PC-9 (cell line): ENCODE data around the gene LIN7A. TPM values are rescaled to one million over a fixed set of nuclear protein-coding genes. Genes with fewer than 3 reads are reported as not detected.

ENCODE experiments used
- BruUV-seq: library from RNA; stranded (reverse); fragments of 400-500 nt; replicated peaks from 2 replicates; lab custom pipeline; 2021; lab: Mats Ljungman, UMichigan
- CTCF ChIA-PET: fragments of 300-600 bp; sonication (Branson Sonifier 250); formaldehyde crosslinking; loops from one replicate; lab custom pipeline; 2022; ENCODE audit warnings: antibody characterized with exemption; lab: Charles Lee
- POLR2A ChIA-PET: fragments of 300-600 bp; sonication (Branson Sonifier 250); formaldehyde crosslinking; loops from one replicate; lab custom pipeline; 2022; ENCODE audit warnings: antibody characterized with exemption; ENCODE audit not compliant: unreplicated experiment; lab: Charles Lee
- DNase-seq, 2 experiments: peaks; one replicate each; pipeline versions ENCODE4 v3.0.0 to v3.0.0-alpha.2; 2015 to 2022; ENCODE audit warnings: mixed read lengths in 1 of 2
- H2AFZ ChIP-seq: fragments of 200-600 bp; sonication (generic); 2 replicates; pipeline ENCODE4 v1.8.1; 2017; ENCODE audit warnings: antibody characterized with exemption
- H3F3A ChIP-seq: fragments of 200-600 bp; sonication (generic); 2 replicates; pipeline ENCODE4 v1.8.1; 2017; ENCODE audit warnings: antibody characterized with exemption, mild to moderate bottlenecking, low read depth; ENCODE audit not compliant: insufficient read depth
- H3K27ac ChIP-seq: fragments of 200-600 bp; sonication (generic); 2 replicates; pipeline ENCODE4 v1.6.1; 2016; ENCODE audit warnings: mixed run types
- H3K27me3 ChIP-seq: fragments of 200-600 bp; sonication (generic); 2 replicates; pipeline ENCODE4 v1.6.1; 2016; ENCODE audit warnings: low read depth, mixed run types; ENCODE audit not compliant: insufficient read depth
- H3K36me3 ChIP-seq: fragments of 200-600 bp; sonication (generic); 2 replicates; pipeline ENCODE4 v1.6.1; 2016; ENCODE audit warnings: low read depth, mixed run types
- H3K4me1 ChIP-seq: fragments of 200-600 bp; sonication (generic); replicated peaks from 2 replicates; pipeline ENCODE4 v1.6.1; 2016; ENCODE audit warnings: mixed run types; ENCODE audit not compliant: insufficient read depth
- H3K4me2 ChIP-seq: fragments of 200-600 bp; sonication (generic); 2 replicates; pipeline ENCODE4 v1.6.1; 2017; ENCODE audit warnings: mixed run types
- H3K4me3 ChIP-seq: fragments of 200-600 bp; sonication (generic); 2 replicates; pipeline ENCODE4 v1.6.1; 2016; ENCODE audit warnings: mixed run types
- H3K79me2 ChIP-seq: fragments of 200-600 bp; sonication (generic); 2 replicates; pipeline ENCODE4 v1.6.1; 2017; ENCODE audit warnings: low read depth, mixed run types
- H3K9me2 ChIP-seq: fragments of 200-600 bp; sonication (generic); 2 replicates; pipeline ENCODE4 v1.8.1; 2017; ENCODE audit warnings: mild to moderate bottlenecking; ENCODE audit not compliant: insufficient read depth
- H3K9me3 ChIP-seq: fragments of 200-600 bp; sonication (generic); 2 replicates; pipeline ENCODE4 v1.8.1; 2016; ENCODE audit warnings: low read depth; ENCODE audit not compliant: insufficient read depth
- H4K20me1 ChIP-seq: fragments of 200-600 bp; sonication (generic); 2 replicates; pipeline ENCODE4 v1.8.1; 2017; ENCODE audit not compliant: insufficient read depth
- CTCF ChIP-seq: fragments of 200-600 bp; sonication (generic); conservative IDR thresholded peaks from 2 replicates; pipeline ENCODE4 v1.6.1; 2017; ENCODE audit warnings: mixed run types, antibody characterized with exemption, mild to moderate bottlenecking, moderate library complexity
- EZH2 ChIP-seq: fragments of 200-600 bp; sonication (generic); IDR thresholded peaks from 2 replicates; pipeline ENCODE4 v1.8.0; 2017; ENCODE audit warnings: antibody characterized with exemption, low read depth
- intact Hi-C: fragments of 100-400 bp; cut with micrococcal nuclease; formaldehyde crosslinking; loops from one replicate; pipeline ENCODE4 v1.10.0; 2022; ENCODE audit not compliant: unreplicated experiment
- total RNA-seq: library from RNA; stranded (reverse); gene quantifications from 2 replicates; pipeline ENCODE4 v1.2.3, GENCODE V29; 2021

Gene LIN7A
- total RNA-seq, 1 experiment from 2014 or later, result not detected

- Histone ChIP-seq H3K79me2 (no peaks in the 10 kb centered on the region), H4K20me1 (no peaks in the 10 kb centered on the region), H3K4me1 (no peaks in the 10 kb centered on the region), H3K4me3 (no peak overlapping the region), H3K27me3 (no peaks in the 10 kb centered on the region), H3K9me3 (no peaks in the 10 kb centered on the region), H3K4me2 (no peak overlapping the region), H3K27ac (no peak overlapping the region), H2AFZ (no peak overlapping the region), H3F3A (no peaks in the 10 kb centered on the region), H3K36me3 (no peaks in the 10 kb centered on the region), H3K9me2 (no peaks in the 10 kb centered on the region; the same call in 1 of the 2 replicates)
- no peak for TF ChIP-seq CTCF
- no peak for TF ChIP-seq EZH2
- DNase-seq, result no peak
- BruUV-seq, result no TSS peak
- intact Hi-C loops, result no loop called here
- POLR2A ChIA-PET, result interaction anchor here (0.7 kb wide), 1 partner anchor 1152 kb away, joined by 4 read pairs; no protein-coding TSS in a partner anchor
- CTCF ChIA-PET, result no interaction called here
Measured at GRCh38 chr12:80901661-80902060, 36.1 kb downstream of the LIN7A start.

GRCh38 chr12:80895240-80895639, 42.5 kb downstream of the LIN7A start:
- H3K9me2 ChIP-seq, result no peaks in the 10 kb centered on the region; the same call in 1 of the 2 replicates
- no peaks in the 10 kb centered on the region for H3K27me3 ChIP-seq
- H3K4me3 ChIP-seq, result no peak overlapping the region
- POLR2A ChIA-PET, result no interaction called here
- no peak overlapping the region for H2AFZ ChIP-seq
- H4K20me1 ChIP-seq, result no peaks in the 10 kb centered on the region
- H3K4me2 ChIP-seq, result no peak overlapping the region
- intact Hi-C loops, result no loop called here
- H3F3A ChIP-seq, result no peaks in the 10 kb centered on the region
- CTCF ChIA-PET, result no interaction called here
- TF ChIP-seq EZH2 (no peak), CTCF (no peak)
- H3K36me3 ChIP-seq, result no peaks in the 10 kb centered on the region
- no TSS peak for BruUV-seq
- no peaks in the 10 kb centered on the region for H3K9me3 ChIP-seq
- H3K27ac ChIP-seq, result no peak overlapping the region
- no peaks in the 10 kb centered on the region for H3K4me1 ChIP-seq
- no peaks in the 10 kb centered on the region for H3K79me2 ChIP-seq
- no peak for DNase-seq

- CTCF ChIA-PET, result no interaction called here
- DNase-seq, result no peak
- Histone ChIP-seq H4K20me1 (no peaks in the 10 kb centered on the region), H3K4me3 (no peak overlapping the region), H3K36me3 (no peaks in the 10 kb centered on the region), H3K4me2 (no peak overlapping the region), H3K27ac (no peak overlapping the region), H3F3A (no peaks in the 10 kb centered on the region), H3K4me1 (no peaks in the 10 kb centered on the region), H3K9me3 (no peaks in the 10 kb centered on the region), H2AFZ (no peak overlapping the region), H3K27me3 (no peaks in the 10 kb centered on the region), H3K79me2 (no peaks in the 10 kb centered on the region), H3K9me2 (no peaks in the 10 kb centered on the region; the same call in 1 of the 2 replicates)
- BruUV-seq, result no TSS peak
- POLR2A ChIA-PET, result no interaction called here
- TF ChIP-seq EZH2, result no peak
- TF ChIP-seq CTCF, result no peak
- intact Hi-C loops, result no loop called here
Measured at GRCh38 chr12:80894179-80894578, 43.6 kb downstream of the LIN7A start.
